ENCODE results near the gene NMNAT3.

GRCh38 chr3:139608108-139608380 lies 69.7 kb downstream of the NMNAT3 start:
- TF ChIP-seq CTCF (IDR thresholded peaks at IDR 0.05 in 4 of 5, conservative IDR thresholded peaks at IDR 0.05 in 1 of 5): no peak
- no peak for TF ChIP-seq POLR2A (IDR thresholded peaks at IDR 0.05)
